GM20431 (cell line): ENCODE results near the gene EPHB1.
"Not testable (repeated sequence)": the region's sequence is repeated elsewhere in the genome, so short reads cannot be mapped to it uniquely, and the experiment has no call there.

Source experiments
- in situ Hi-C: fragments of 300-500 bp; cut with MseI, MboI; formaldehyde crosslinking; loops from one replicate; pipeline ENCODE4 v1.15.0; 2020; ENCODE audit warnings: low sequenced_read_pairs; ENCODE audit not compliant: unreplicated experiment

The EPHB1 gene

GRCh38 chr3:135013206-135013605 lies 218.1 kb downstream of the EPHB1 start:
- in situ Hi-C loops: no loop called here

- in situ Hi-C loops: no loop called here
Measured at GRCh38 chr3:135014566-135014965, 219.5 kb downstream of the EPHB1 start.

- in situ Hi-C loops: no loop called here
Measured at GRCh38 chr3:135017003-135017893, 222.2 kb downstream of the EPHB1 start.

DNA sequence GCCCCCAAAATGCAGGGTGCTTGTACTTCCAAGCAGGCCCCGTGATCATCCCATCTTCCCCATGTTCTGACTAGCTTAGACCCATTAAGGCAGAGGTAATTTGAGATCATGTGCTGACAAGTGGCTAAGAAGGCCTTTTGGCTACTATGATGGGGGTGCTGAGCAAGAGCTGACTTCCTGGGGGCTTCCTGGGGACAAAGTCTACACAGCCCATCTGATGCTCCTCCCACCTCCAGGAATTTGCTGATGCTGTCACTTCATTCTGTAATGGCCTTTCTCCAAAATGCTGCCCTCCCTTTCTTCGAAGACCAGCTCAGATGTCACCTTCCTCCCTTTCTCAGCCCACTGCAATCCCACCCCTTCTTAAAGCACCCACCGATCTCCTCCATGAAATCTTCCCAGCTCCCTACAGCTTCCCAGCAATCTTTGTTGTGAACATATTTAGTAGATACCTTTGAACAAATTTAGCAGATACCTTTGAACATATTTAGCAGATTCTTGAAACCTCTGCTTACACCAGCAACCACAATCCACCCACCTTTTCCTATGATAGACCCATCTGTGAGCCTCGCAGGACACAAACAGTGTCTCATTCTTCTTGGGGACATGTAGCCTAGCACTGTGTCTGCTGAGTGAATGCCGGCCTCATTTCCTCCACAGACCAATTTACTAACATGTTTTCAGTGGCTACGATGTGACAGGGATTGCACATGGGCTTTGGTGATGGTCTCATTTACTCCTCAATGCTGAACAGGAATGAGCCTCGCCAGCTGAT lies 223.3 kb downstream of the EPHB1 start:
- in situ Hi-C loops: no loop called here

- in situ Hi-C loops: no loop called here
Measured at GRCh38 chr3:135020181-135020580, 225.1 kb downstream of the EPHB1 start.

- in situ Hi-C loops: no loop called here
Measured at GRCh38 chr3:135023996-135024658, 229.1 kb downstream of the EPHB1 start.

DNA sequence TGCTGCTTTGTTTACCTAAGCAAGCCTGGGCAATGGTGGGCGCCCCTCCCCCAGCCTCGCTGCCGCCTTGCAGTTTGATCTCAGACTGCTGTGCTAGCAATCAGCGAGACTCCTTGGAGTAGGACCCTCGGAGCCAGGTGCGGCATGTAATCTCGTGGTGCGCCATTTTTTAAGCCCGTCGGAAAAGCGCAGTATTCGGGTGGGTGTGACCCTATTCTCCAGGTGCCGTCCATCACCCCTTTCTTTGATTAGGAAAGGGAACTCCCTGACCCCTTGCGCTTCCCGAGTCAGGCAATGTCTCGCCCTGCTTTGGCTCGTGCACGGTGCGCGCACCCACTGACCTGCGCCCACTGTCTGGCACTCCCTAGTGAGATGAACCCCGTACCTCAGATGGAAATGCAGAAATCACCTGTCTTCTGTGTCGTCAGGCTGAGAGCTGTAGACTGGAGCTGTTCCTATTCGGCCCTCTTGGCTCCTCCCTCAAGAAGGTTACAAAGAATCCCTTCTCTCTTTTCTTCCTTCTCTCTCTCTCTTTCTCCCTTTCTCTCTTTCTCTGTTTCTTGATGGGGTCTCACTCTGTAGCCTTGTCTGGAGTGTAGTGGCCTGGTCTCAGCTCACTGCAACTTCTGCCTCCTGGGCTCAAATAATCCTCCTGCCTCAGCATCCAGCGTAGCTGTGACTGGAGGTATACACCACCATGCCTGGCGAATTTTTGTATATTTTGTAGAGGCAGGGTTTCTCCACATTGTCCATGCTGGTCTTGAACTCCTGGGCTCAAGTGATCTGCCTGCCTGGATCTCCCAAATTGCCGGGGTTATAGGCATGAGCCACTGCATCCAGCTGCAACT lies 235.9 kb downstream of the EPHB1 start:
- in situ Hi-C loops: not testable (repeated sequence)

DNA sequence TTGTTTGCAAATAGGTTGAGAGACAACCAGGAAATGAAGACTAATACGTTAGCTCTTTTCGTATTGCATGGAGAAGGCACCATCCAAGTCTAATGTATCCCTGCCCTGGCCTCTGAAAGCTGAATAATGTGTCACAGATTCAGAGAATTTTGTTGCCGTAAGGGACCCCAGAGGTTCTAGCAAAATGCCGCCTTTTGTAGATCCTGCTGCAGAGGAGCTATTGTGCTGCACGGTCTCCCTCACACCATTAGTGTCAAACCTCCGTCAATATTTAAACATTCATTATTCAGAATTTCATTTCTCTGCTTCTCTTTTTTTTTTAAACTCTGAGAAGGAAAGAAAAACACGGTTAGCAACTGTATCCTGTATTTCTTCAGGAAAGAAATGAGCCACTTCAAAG lies 238.7 kb downstream of the EPHB1 start:
- in situ Hi-C loops: no loop called here

GRCh38 chr3:135034291-135034768 lies 239.3 kb downstream of the EPHB1 start:
- in situ Hi-C loops: no loop called here

DNA sequence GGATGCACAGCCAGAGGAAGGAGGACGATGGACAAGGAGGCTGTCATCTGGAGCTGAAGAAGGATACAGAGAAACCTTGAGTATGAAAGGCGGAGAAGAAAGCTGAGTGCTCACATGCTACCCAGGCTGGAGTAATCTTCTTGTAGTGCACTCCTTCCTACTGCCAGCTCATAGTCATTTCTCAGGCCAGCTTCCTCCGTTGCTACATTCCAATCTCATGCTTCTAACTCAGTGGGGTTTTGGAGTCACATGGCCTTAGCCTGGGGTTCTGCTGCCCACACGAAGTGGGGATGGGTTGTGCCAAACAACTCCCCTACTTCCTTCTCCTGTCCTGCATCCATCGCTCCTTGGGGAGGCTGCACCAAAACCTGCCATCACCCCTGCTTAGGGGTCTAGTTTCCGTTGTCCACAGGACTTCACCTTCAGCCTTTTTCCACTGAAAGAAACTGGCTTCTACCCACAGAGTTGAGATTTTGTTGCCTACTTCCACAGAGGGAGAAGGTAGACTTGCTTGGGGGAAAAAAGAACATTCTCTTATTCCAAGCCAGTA lies 239.9 kb downstream of the EPHB1 start:
- in situ Hi-C loops: no loop called here

DNA sequence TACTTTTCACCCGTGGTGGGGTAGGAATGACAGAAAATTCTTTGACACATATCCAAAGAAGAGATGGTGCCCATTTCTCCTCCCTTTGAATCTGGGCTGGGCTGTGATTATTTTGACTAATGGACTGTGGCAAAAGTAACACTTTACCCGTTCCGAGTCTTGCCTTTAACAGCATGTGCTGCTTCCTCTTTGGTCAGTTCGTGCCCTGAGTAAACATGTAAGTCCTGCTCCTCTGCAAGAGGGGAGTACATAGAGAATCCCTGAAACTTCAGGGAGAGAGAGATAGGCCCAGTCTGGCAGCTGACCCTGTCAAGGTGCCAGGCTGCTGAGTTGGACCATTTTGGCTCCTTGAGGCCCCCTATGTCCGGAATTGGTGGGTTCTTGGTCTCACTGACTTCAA lies 243.1 kb downstream of the EPHB1 start:
- in situ Hi-C loops: no loop called here

- in situ Hi-C loops: not testable (repeated sequence)
Measured at GRCh38 chr3:135039536-135039935, 244.5 kb downstream of the EPHB1 start.

- in situ Hi-C loops: no loop called here
Measured at GRCh38 chr3:135040321-135041240, 245.5 kb downstream of the EPHB1 start.

DNA sequence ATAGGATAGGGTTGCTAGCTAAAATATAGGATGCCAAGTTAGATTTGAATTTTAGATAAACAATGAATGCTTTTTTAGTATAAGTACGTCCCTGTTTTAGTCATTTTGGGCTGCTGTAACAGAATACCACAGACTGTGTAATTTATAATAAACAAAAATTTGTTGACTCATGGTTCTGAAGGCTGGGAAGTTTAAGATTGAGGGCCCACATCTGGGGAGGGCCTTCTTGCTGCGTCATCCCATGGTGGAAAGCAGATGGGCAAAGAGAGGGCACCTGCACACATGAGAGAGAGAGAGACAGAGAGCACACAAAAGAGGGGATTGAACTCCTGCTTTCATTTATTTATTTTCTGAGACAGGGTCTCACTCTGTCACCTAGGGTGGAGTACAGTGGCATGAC lies 246.5 kb downstream of the EPHB1 start:
- in situ Hi-C loops: no loop called here

DNA sequence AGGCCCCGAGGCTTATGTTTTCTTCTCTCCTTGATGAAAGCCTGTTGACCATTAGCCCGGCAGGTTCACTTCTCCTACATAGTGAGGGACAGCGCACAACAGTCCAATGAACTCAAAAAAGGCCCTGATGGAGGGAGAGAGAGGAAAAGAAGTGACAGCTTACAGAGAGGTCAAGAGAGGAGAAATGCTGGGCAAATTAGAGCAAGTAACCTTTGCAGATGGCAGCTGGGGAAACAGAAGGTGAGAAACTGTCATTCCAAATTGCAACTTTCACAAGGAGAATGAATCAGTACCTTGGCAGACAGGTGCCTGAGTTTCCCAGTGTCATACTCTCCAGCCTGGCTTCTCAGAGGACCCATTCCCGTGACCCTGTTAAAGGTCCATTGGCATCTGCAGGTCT lies 252.0 kb downstream of the EPHB1 start:
- in situ Hi-C loops: no loop called here

DNA sequence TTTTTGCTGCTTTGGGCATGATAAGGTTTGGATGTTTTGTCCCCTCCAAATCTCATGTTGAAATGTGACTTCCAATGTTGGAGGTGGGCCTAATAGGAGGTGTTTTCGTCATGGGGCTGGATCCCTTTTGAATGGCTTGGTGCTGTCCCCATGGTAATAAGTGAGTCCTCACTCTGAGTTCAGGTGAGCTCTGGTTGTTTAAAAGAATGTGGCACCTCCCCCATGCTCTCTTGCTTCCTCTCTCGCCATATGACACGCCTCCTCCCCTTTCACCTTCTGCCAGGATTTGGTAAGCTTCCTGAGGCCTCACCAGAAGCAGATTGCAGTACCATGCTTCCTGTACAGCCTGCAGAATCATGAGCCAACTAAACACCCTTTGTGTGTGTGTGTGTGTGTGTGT lies 255.5 kb downstream of the EPHB1 start:
- in situ Hi-C loops: no loop called here

DNA sequence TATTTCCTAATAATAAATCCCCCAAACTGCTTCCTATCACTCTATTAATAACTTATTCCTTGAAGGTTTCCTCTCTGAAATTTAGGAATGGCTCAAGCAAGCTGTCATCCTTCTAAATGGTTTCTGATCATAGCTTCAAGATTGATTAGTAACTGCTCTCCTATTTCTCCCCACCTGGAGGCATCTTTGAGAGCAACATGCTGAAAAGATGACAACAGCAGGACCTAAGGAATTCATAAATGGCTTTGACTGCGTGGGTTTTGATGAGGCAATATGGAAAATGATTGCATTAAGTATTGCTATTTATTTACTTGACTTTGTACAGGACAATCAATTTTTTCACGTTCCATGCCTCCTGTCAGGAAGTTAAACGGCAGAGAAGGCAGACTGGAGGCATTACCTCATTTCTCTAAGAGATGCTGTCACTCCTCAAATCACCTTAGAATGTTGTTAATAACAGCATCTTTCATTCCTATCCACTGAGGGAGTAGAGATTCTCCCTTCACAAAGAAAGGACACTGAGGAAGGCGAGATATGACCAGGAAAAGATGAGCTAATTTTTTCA lies 256.4 kb downstream of the EPHB1 start:
- in situ Hi-C loops: no loop called here

DNA sequence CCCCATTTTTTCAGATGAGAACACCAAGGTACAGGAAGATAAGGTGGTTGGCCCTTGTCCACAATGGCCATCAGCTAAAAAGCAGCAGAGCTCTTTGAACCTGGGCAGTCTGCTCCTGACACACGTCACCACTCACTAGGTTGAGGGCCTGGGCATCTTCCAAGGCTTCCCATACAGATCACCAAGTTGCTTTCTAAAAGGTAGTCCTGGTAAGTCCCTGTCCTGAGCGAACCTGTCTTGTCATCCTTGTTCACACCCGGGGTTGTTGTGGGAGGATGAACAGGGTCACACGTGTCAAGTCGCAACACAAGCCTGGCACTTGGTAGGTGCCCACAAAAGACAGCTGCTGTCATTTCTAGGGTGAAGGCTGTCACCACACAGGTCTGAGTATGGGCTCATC lies 260.4 kb downstream of the EPHB1 start:
- in situ Hi-C loops: no loop called here
